Measurements from ENCODE around the gene HDAC4.

DNA sequence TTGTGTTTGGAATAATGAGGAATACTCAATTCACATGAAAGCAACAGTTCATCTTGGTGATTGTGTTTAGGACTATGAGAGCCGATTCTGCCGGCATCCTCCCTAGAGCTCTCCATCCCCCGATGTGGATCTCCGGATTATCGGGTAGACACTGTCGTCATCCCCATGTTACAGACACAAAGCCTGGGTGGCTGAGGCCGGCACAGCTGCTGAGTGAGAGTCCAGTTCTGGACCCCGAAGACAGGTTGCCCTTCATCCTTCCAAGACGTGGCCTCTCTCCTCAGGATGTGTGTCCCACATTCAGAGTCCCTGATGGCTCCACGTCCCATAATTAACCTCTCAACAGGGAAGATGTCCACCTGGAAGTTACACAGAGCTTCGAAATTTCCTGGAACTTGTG is 129.3 kb downstream of the HDAC4 start:
- TF ChIP-seq, protein P1, sequence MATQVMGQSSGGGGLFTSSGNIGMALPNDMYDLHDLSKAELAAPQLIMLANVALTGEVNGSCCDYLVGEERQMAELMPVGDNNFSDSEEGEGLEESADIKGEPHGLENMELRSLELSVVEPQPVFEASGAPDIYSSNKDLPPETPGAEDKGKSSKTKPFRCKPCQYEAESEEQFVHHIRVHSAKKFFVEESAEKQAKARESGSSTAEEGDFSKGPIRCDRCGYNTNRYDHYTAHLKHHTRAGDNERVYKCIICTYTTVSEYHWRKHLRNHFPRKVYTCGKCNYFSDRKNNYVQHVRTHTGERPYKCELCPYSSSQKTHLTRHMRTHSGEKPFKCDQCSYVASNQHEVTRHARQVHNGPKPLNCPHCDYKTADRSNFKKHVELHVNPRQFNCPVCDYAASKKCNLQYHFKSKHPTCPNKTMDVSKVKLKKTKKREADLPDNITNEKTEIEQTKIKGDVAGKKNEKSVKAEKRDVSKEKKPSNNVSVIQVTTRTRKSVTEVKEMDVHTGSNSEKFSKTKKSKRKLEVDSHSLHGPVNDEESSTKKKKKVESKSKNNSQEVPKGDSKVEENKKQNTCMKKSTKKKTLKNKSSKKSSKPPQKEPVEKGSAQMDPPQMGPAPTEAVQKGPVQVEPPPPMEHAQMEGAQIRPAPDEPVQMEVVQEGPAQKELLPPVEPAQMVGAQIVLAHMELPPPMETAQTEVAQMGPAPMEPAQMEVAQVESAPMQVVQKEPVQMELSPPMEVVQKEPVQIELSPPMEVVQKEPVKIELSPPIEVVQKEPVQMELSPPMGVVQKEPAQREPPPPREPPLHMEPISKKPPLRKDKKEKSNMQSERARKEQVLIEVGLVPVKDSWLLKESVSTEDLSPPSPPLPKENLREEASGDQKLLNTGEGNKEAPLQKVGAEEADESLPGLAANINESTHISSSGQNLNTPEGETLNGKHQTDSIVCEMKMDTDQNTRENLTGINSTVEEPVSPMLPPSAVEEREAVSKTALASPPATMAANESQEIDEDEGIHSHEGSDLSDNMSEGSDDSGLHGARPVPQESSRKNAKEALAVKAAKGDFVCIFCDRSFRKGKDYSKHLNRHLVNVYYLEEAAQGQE (tag by site-specific recombination; IDR thresholded peaks at IDR 0.05): no peak
- TF ChIP-seq, protein P2, sequence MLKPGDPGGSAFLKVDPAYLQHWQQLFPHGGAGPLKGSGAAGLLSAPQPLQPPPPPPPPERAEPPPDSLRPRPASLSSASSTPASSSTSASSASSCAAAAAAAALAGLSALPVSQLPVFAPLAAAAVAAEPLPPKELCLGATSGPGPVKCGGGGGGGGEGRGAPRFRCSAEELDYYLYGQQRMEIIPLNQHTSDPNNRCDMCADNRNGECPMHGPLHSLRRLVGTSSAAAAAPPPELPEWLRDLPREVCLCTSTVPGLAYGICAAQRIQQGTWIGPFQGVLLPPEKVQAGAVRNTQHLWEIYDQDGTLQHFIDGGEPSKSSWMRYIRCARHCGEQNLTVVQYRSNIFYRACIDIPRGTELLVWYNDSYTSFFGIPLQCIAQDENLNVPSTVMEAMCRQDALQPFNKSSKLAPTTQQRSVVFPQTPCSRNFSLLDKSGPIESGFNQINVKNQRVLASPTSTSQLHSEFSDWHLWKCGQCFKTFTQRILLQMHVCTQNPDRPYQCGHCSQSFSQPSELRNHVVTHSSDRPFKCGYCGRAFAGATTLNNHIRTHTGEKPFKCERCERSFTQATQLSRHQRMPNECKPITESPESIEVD (tag by site-specific recombination; IDR thresholded peaks at IDR 0.05): no peak
- TF ChIP-seq, protein P3, sequence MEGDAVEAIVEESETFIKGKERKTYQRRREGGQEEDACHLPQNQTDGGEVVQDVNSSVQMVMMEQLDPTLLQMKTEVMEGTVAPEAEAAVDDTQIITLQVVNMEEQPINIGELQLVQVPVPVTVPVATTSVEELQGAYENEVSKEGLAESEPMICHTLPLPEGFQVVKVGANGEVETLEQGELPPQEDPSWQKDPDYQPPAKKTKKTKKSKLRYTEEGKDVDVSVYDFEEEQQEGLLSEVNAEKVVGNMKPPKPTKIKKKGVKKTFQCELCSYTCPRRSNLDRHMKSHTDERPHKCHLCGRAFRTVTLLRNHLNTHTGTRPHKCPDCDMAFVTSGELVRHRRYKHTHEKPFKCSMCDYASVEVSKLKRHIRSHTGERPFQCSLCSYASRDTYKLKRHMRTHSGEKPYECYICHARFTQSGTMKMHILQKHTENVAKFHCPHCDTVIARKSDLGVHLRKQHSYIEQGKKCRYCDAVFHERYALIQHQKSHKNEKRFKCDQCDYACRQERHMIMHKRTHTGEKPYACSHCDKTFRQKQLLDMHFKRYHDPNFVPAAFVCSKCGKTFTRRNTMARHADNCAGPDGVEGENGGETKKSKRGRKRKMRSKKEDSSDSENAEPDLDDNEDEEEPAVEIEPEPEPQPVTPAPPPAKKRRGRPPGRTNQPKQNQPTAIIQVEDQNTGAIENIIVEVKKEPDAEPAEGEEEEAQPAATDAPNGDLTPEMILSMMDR (tag by site-specific recombination; IDR thresholded peaks at IDR 0.05): no peak
